NOMO-1 treated with DMSO at 0.1 percent for 48 hours (cell line): ENCODE results near the gene COL19A1.

ENCODE experiments used
- DNase-seq: peaks from one replicate; lab custom pipeline; 2025; ENCODE audit not compliant: unreplicated experiment; lab: John Stamatoyannopoulos, UW

Gene COL19A1

DNA sequence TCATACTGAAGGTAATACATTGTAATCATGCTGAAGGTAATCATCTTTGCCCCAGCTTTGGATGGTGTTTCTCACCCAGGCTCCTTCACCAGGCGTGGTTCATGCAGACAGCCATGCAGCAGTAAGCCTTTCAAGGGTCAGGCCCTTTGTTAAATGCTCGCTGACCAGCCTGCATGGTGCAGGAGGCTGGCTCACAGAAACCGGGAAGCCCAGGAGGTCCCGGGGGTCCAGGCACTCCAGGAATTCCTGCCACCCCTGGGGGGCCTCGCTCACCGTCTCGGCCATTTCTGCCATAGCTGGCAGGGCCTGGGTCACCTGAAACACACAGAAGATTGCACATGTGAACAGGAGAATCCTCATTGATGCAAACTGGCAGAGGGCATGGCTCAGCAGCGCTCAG lies 350.4 kb downstream of the COL19A1 start:
- no peak for DNase-seq

DNA sequence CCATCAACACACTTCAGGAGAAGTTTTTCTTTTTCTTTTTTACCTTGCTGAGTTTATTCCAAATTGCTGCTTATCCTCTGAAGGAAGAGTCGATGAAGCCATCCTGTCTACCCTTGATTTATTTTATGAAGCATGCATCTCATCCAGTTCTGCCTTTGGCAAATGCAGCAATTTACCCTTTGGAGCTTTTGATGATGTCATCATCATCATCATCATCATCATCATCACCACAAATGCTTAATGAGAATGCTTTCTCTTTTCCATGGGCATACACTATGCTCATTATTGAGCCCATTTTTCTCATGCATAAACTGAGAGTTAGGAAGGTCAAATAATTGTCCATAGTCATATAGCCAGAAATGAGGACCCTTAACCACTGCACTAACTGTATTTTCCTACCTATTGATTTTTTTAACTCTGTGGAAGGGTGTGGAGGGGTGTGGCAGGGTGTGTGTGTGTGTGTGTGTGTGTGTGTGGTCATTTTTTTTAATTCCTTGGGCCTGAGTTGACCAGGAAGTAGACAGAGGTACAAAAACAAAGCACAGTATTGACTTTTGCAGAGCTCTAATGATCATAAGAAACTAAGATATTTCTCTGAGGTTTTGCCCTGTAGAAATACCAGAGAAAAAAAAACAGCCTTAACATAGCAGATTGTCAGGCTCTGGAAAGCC lies 353.7 kb downstream of the COL19A1 start:
- DNase-seq: no peak

- DNase-seq: peak; percentile 16
Observed at GRCh38 chr6:70221025-70221714, 354.8 kb downstream of the COL19A1 start.

DNA sequence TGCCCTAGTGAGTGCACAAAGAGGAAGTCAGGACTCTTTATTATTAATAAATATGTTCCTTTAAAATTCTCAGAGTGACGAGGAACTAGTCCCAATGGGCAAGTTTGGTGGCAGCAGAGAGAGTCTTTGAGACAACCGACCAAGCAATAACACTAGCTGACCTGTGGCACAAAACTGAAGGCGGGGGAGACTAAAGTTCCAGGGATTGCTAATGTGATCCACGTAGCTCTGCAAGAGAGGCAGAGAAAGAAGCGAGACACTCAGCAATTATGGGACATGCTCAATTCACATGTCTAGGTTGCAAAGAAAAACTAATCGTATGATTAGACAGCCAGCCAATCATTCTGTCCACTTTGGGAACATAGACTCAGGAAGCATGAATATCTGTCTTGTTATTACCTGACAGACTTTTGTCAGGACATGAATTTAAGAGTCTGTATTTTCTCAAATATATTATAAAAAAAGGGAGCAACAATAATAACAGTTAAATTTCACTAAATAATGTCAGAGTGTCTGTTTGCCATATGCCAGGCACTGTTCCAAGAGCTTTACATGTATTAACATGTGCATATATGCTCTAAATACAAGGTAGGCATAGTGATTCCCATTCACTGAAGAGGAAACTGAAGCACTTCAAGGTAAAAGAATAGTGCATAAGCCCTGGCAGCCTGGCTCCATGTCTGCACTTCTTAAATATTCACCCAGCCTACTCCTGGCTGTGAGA lies 355.5 kb downstream of the COL19A1 start:
- DNase-seq: no peak

GRCh38 chr6:70222439-70222749 lies 356.0 kb downstream of the COL19A1 start:
- DNase-seq: no peak

DNA sequence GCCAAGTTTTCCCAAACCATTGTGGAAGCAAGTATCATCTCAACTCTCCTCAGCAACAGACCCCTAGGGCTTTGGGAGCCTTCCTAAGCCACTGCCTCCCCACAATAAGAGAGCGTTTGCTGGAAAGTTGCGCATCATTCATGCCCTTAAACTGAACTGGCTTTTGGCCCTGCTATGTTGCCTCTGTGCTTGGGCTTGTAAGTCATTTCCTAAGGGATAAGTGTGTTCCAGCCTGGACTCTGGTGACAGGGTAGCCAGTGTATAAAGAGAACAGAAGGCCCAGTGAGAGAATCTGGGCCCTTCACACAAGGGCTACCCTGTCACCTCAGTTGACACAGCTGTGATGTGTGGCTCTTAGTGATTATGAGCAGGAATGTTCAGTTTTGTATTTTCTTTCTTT lies 358.7 kb downstream of the COL19A1 start:
- DNase-seq: no peak

- no peak for DNase-seq
Observed at GRCh38 chr6:70231311-70231710, 365.0 kb downstream of the COL19A1 start.

DNA sequence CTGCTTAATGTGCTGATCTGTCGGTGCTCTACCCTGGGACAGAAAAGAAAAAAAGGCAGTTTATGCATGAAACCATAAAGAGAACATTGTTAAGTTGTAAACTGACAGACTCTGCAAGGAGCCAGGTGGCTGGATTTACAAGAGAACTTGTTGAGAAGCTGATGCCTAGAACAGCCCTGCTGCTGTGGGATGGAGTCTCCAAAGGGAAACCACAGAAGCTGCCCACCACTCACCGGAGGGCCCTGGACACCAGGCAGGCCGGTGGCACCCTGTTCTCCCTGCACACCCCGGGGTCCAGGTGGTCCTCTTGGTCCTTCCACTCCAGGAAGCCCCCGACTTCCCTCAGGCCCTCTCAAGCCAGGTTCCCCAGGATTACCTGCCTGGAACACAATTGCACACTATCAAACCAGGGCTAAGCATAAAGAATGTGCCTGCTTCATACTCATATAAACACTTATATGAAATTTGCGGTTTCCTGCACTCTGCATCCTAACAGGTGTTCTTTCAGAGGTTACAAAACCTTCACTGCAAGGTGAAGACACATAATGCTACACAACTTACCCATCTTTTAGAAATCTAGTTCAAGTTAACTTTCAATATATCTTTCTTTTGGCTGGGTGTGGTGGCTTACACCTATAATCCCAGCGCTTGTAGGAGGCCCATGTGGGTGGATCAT lies 368.3 kb downstream of the COL19A1 start:
- no peak for DNase-seq

GRCh38 chr6:70236343-70236742 lies 370.0 kb downstream of the COL19A1 start:
- DNase-seq: no peak

DNA sequence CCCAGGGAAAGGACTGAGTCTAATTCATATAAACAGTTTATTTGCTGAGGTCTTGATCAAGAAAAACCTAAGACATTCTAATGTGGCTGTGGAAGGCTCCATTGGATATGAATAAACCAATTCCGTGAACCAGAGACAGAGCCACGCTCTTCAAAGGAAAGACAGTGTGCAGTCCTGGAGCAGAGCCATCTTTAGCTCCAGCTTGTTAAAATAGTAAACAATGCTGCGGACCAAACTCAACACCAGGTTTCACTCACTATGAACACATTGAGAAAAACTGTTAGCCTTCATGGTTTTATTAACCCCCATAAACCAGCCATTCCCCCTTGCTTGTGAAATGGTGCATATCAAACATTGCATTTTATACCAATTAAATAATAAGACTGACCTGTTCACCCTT lies 374.7 kb downstream of the COL19A1 start:
- no peak for DNase-seq

- no peak for DNase-seq
Observed at GRCh38 chr6:70241991-70242420, 375.6 kb downstream of the COL19A1 start.

- no peak for DNase-seq
Observed at GRCh38 chr6:70246118-70246517, 379.8 kb downstream of the COL19A1 start.

DNA sequence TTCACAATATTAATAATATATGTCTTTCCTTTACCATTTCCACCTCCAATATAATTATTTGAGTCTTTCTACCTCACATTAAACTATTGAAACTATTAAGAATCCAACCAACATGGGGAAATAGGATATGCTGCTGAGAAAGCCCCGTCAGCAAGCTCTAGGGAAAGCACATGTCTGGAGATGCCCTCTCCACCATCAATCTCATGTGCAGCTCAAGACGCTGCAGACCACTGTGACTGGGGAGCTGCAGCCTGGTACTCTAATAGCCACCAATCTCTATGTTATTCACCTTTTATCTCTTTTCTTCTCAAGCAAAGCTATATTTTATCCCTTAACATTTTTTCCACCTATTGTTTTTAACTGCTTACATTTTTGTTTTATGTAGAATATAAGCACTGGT lies 386.2 kb downstream of the COL19A1 start:
- DNase-seq: no peak

DNA sequence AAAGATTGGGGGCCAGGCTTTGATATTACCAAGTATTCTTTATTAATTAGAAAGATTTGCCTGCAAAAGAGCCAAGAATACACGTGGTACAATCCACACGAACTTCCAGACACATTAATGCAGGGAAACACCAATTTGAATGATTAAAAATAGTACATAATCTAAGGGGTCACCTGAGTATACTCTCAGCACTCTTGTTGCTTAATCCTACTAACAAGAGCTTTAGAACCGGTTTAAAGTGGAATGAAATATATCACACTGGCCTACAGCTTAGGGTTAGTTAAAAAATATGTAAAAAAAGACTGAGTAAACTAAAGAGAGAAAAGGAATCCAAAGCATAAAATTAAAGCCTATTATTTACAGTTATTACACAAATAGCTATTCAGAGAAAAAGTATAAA lies 387.6 kb downstream of the COL19A1 start:
- no peak for DNase-seq

DNA sequence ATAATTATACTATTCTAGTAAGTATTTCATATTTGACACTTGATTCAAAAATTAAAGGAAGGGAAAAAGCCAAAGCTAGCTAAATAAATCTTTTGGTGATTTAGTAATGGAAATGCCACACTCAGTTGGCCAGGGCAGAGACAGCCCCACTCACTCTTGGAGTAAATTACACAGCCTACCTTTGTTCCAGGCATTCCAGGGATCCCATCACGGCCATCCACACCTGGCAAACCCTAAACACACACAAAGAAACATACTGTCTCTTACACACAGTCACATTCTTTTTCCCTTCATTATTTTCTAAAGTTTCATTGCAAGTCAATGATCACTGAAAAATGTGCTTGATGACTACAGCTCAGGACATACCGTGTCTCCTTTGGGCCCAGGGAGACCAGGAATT lies 388.4 kb downstream of the COL19A1 start:
- no peak for DNase-seq

DNA sequence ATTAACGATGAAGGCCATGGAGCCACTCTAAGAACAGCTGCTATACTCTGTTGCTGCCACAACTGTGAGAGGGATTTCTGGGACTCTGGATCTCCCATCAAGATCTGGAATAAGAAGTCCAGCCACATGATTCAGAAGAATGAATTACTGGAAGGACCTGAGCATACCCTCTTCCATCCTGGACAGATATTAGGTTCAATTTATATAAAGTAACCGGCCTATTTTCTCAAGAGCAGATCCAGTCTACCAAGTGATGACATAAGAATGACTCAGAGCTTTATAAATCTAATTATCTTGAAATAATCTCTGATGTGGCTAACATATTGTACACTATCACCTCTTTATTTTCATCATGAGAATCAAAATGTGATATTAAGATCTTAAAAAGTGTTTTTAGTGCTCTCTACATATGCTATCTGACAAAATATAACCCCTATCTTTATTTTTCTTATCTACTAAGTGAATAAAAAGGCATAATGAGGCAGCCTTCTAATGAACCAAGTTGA lies 391.5 kb downstream of the COL19A1 start:
- DNase-seq: no peak

DNA sequence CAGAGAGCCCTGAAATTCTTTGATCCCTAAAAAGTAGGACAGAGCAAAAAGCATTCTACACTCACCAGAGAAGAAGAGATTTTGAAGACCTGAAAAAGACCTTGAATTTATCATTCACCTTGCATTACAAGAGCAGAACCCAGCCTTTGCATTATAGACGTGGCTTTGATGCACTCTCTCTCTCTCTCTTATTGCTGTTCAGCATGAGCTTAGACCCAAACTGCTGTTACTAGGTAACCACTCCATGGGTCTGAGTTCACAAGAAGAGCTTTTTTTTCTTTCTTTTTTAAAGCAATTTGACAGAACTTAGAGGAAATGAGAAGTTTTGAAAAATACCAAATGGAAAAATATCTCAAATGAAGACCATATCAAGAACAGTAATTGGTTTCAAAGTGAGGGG lies 392.1 kb downstream of the COL19A1 start:
- DNase-seq: no peak
